Measurements from ENCODE around the gene LAMA2. TPM values are rescaled to one million over a fixed set of nuclear protein-coding genes. Genes with fewer than 3 reads are reported as not detected.

The LAMA2 gene
- total and polyA plus RNA-seq, 2 of the 13 experiments (the other 11 are each of a cell fraction or from before 2014, with no cell fraction given): 0.11 to 0.28 TPM

GRCh38 chr6:129338683-129339082 is 455.7 kb downstream of the LAMA2 start (continued):
- TF ChIP-seq, protein P1, sequence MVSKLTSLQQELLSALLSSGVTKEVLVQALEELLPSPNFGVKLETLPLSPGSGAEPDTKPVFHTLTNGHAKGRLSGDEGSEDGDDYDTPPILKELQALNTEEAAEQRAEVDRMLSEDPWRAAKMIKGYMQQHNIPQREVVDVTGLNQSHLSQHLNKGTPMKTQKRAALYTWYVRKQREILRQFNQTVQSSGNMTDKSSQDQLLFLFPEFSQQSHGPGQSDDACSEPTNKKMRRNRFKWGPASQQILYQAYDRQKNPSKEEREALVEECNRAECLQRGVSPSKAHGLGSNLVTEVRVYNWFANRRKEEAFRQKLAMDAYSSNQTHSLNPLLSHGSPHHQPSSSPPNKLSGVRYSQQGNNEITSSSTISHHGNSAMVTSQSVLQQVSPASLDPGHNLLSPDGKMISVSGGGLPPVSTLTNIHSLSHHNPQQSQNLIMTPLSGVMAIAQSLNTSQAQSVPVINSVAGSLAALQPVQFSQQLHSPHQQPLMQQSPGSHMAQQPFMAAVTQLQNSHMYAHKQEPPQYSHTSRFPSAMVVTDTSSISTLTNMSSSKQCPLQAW (CRISPR knock-in tag; IDR thresholded peaks at IDR 0.05): no peak
- TF ChIP-seq MIER2 (CRISPR knock-in tag; IDR thresholded peaks at IDR 0.05): no peak
- no peak for TF ChIP-seq ZNF264 (CRISPR knock-in tag; IDR thresholded peaks at IDR 0.05)

GRCh38 chr6:129340983-129341382 is 458.0 kb downstream of the LAMA2 start:
- WGBS (ENCODE audit: low lambda C conversion rate): under 1% methylated on average over 4 of the region's 4 CpGs
- TF ChIP-seq ATF7 (IDR thresholded peaks at IDR 0.05) (peak; percentile 91), ATF7 (CRISPR knock-in tag; IDR thresholded peaks at IDR 0.05) (no peak), ADNP (CRISPR knock-in tag; IDR thresholded peaks at IDR 0.05) (no peak), CREB1 (IDR thresholded peaks at IDR 0.05) (peak; percentile 87), CREB1 (CRISPR knock-in tag; IDR thresholded peaks at IDR 0.05) (no peak), ERF (CRISPR knock-in tag; IDR thresholded peaks at IDR 0.05) (no peak)
- H3K9me3 ChIP-seq (ENCODE audit: low read length): no peaks in the 10 kb centered on the region
- ChIA-PET CTCF (ENCODE audit: low intra/inter-chr PET ratio, low total read pairs) (no interaction called here), POLR2A (no interaction called here)
- intact Hi-C loops (cut with micrococcal nuclease; ENCODE audit: unreplicated experiment): no loop called here
- no peak overlapping the region for H2AFZ ChIP-seq (ENCODE audit: low read length)
- H3K9ac ChIP-seq (ENCODE audit: insufficient read depth, low read depth, low read length): no peak overlapping the region
- no peak for DNase-seq (ENCODE audit: low spot score)
- no peaks in the 10 kb centered on the region for H3K4me1 ChIP-seq (ENCODE audit: insufficient read depth, low read length)
- H3K27ac ChIP-seq (ENCODE audit: extremely low read length, insufficient read depth, low read length): no peak overlapping the region
- no peaks in the 10 kb centered on the region for H3K79me2 ChIP-seq (ENCODE audit: insufficient read depth, low read length)
- in situ Hi-C loops (cut with HindIII; ENCODE audit: extremely low pct_ligation_motif_present, low pct_unique_long_range_greater_than_20kb): no loop called here
- H4K20me1 ChIP-seq (ENCODE audit: insufficient read depth, low read length): no peaks in the 10 kb centered on the region
- H3K4me3 ChIP-seq (replicated peaks in 1 of 3; ENCODE audit: insufficient read depth in 1 of 3, low read depth in 2 of 3, low read length in 3 of 3): no peak overlapping the region
- H3K4me2 ChIP-seq (ENCODE audit: low read depth, low read length): no peak overlapping the region
- no peaks in the 10 kb centered on the region for H3K27me3 ChIP-seq (ENCODE audit: control insufficient read depth in 1 of 2, insufficient read depth in 2 of 2, low read length in 2 of 2)
- FAIRE-seq: no peak
- no peak for ATAC-seq
- no peaks in the 10 kb centered on the region for H3K36me3 ChIP-seq (replicated peaks in 1 of 2; ENCODE audit: control insufficient read depth in 1 of 2, insufficient read depth in 2 of 2, low read length in 2 of 2)
- no TSS peak for BruUV-seq (replicated peaks)

Data from HepG2 (cell line).